H9 (cell line): Measurements from ENCODE around the gene COA7. TPM values are rescaled to one million over a fixed set of nuclear protein-coding genes. Genes with fewer than 3 reads are reported as not detected.

Source experiments
- DNase-seq: peaks from one replicate; pipeline ENCODE4 v3.0.0-alpha.2; 2017
- H2AFZ ChIP-seq: one replicate; pipeline ENCODE4 v1.6.1; 2013; ENCODE audit warnings: mild to moderate bottlenecking, low read length, control low read depth, moderate library complexity
- H2AK5ac ChIP-seq: 2 replicates; pipeline ENCODE4 v1.6.1; 2013; ENCODE audit warnings: low read length, control low read depth, mixed read lengths; ENCODE audit not compliant: insufficient read length
- H2BK120ac ChIP-seq: one replicate; pipeline ENCODE4 v1.6.1; 2013; ENCODE audit warnings: low read depth, mild to moderate bottlenecking, low read length, control low read depth, inconsistent platforms; ENCODE audit not compliant: poor library complexity, severe bottlenecking
- H2BK12ac ChIP-seq: 2 replicates; pipeline ENCODE4 v1.6.1; 2013; ENCODE audit warnings: low read length, control low read depth, mixed read lengths, low read depth; ENCODE audit not compliant: insufficient read length
- H2BK15ac ChIP-seq: 2 replicates; pipeline ENCODE4 v1.6.1; 2013; ENCODE audit warnings: low read depth, low read length, control low read depth
- H2BK20ac ChIP-seq: one replicate; pipeline ENCODE4 v1.6.1; 2013; ENCODE audit warnings: low read depth, mild to moderate bottlenecking, low read length, control low read depth, inconsistent platforms; ENCODE audit not compliant: poor library complexity, severe bottlenecking
- H2BK5ac ChIP-seq: 2 replicates; pipeline ENCODE4 v1.6.1; 2013; ENCODE audit warnings: low read length, control low read depth, mixed read lengths; ENCODE audit not compliant: insufficient read length
- H3K14ac ChIP-seq: 2 replicates; pipeline ENCODE4 v1.6.1; 2013; ENCODE audit warnings: low read length, control low read depth; ENCODE audit not compliant: insufficient read depth
- H3K18ac ChIP-seq: 2 replicates; pipeline ENCODE4 v1.6.1; 2013; ENCODE audit warnings: low read depth, mild to moderate bottlenecking, mixed read lengths, low read length, control low read depth; ENCODE audit not compliant: insufficient read length
- H3K23ac ChIP-seq: 2 replicates; pipeline ENCODE4 v1.6.1; 2013; ENCODE audit warnings: low read length, control low read depth, mixed read lengths, low read depth; ENCODE audit not compliant: insufficient read length
- H3K23me2 ChIP-seq: 2 replicates; pipeline ENCODE4 v1.6.1; 2013; ENCODE audit warnings: low read depth, mild to moderate bottlenecking, mixed read lengths, low read length, control low read depth; ENCODE audit not compliant: insufficient read length, poor library complexity, severe bottlenecking
- H3K27ac ChIP-seq: 2 replicates; pipeline ENCODE4 v1.5.1; 2013; ENCODE audit warnings: low read length, control low read depth, mixed read lengths, low read depth; ENCODE audit not compliant: insufficient read length
- H3K27me3 ChIP-seq: 2 replicates; pipeline ENCODE4 v1.6.1; 2013; ENCODE audit warnings: low read length, control low read depth, inconsistent platforms; ENCODE audit not compliant: insufficient read depth
- H3K4ac ChIP-seq: 2 replicates; pipeline ENCODE4 v1.6.1; 2013; ENCODE audit warnings: low read depth, mild to moderate bottlenecking, control low read depth, inconsistent platforms, low read length, moderate library complexity
- H3K4me1 ChIP-seq: 2 replicates; pipeline ENCODE4 v1.6.1; 2013; ENCODE audit warnings: low read length, control low read depth, inconsistent platforms; ENCODE audit not compliant: insufficient read depth
- H3K4me2 ChIP-seq: 2 replicates; pipeline ENCODE4 v1.6.1; 2013; ENCODE audit warnings: low read length, control low read depth, mixed read lengths; ENCODE audit not compliant: insufficient read length, insufficient read depth
- H3K56ac ChIP-seq: 2 replicates; pipeline ENCODE4 v1.6.1; 2013; ENCODE audit warnings: low read depth, mild to moderate bottlenecking, mixed read lengths, low read length, control low read depth; ENCODE audit not compliant: insufficient read length
- H3K79me1 ChIP-seq: 2 replicates; pipeline ENCODE4 v1.6.1; 2013; ENCODE audit warnings: low read depth, mild to moderate bottlenecking, moderate library complexity, low read length, control low read depth, inconsistent platforms; ENCODE audit not compliant: insufficient read depth, poor library complexity, severe bottlenecking
- H3K79me2 ChIP-seq: 2 replicates; pipeline ENCODE4 v1.6.1; 2013; ENCODE audit warnings: low read length, control low read depth, inconsistent platforms; ENCODE audit not compliant: insufficient read depth
- H3K9ac ChIP-seq: 2 replicates; pipeline ENCODE4 v1.6.1; 2013; ENCODE audit warnings: low read length, control low read depth, mixed read lengths; ENCODE audit not compliant: insufficient read length; ENCODE audit errors: extremely low read depth
- H3K9me3 ChIP-seq: one replicate; pipeline ENCODE4 v1.6.1; 2013; ENCODE audit warnings: low read depth, low read length, inconsistent platforms; ENCODE audit not compliant: control insufficient read depth
- H3T11ph ChIP-seq: one replicate; pipeline ENCODE4 v1.6.1; 2013; ENCODE audit warnings: mild to moderate bottlenecking, low read length, control low read depth, inconsistent platforms
- H4K20me1 ChIP-seq: one replicate; pipeline ENCODE4 v1.6.1; 2013; ENCODE audit not compliant: control insufficient read depth, insufficient read length, insufficient read depth
- H4K5ac ChIP-seq: 2 replicates; pipeline ENCODE4 v1.6.1; 2013; ENCODE audit warnings: low read depth, mild to moderate bottlenecking, mixed read lengths, low read length, control low read depth; ENCODE audit not compliant: insufficient read length
- H4K8ac ChIP-seq: replicated peaks from 2 replicates; pipeline ENCODE4 v1.6.1; 2013; ENCODE audit warnings: low read length, control low read depth, mixed read lengths, low read depth; ENCODE audit not compliant: insufficient read length
- H4K91ac ChIP-seq: 2 replicates; pipeline ENCODE4 v1.6.1; 2013; ENCODE audit warnings: low read depth, mild to moderate bottlenecking, moderate library complexity, mixed read lengths, low read length, control low read depth; ENCODE audit not compliant: insufficient read length
- H3K27ac Mint-ChIP-seq, 3 experiments: 2 replicates in 2 of 3; 3 replicates in 1 of 3; pipeline ENCODE4 v1.8.0; 2020 to 2021; ENCODE audit warnings: mixed read lengths in 3 of 3, mild to moderate bottlenecking in 1 of 3, moderate library complexity in 1 of 3
- H3K27me3 Mint-ChIP-seq: 2 replicates; pipeline ENCODE4 v1.8.0; 2021; ENCODE audit warnings: low read depth, mild to moderate bottlenecking, moderate library complexity, mixed read lengths
- H3K36me3 Mint-ChIP-seq, 3 experiments: 2 replicates in 2 of 3; 3 replicates in 1 of 3; pipeline ENCODE4 v1.8.0; 2020 to 2021; ENCODE audit warnings: low read depth in 3 of 3, mixed read lengths in 3 of 3; ENCODE audit not compliant: insufficient read depth in 1 of 3
- H3K4me1 Mint-ChIP-seq, 2 experiments: 2 replicates each; pipeline ENCODE4 v1.8.0; 2020; ENCODE audit warnings: mixed read lengths in 2 of 2
- H3K4me3 Mint-ChIP-seq, 2 experiments: 2 replicates in 1 of 2; 3 replicates in 1 of 2; pipeline ENCODE4 v1.8.0; 2020 to 2021; ENCODE audit warnings: mild to moderate bottlenecking in 2 of 2, mixed read lengths in 2 of 2, moderate library complexity in 1 of 2
- H3K9me3 Mint-ChIP-seq, 2 experiments: 2 replicates in 1 of 2; 3 replicates in 1 of 2; pipeline ENCODE4 v1.8.0; 2020; ENCODE audit warnings: mild to moderate bottlenecking in 2 of 2, mixed read lengths in 2 of 2, moderate library complexity in 1 of 2
- CTCF ChIP-seq: fragments of 200-600 bp; sonication (generic); conservative IDR thresholded peaks from 3 replicates; pipeline ENCODE4 v1.8.0; 2021; ENCODE audit warnings: antibody characterized with exemption, mild to moderate bottlenecking
- WGBS: extraction: QIAGEN DNeasy Blood & Tissue Kit; methylation state at CpG from one replicate; pipeline ENCODE4 v1.1.7; 2013; ENCODE audit warnings: missing lambda C conversion rate, low lambda C conversion rate, mixed read lengths; ENCODE audit not compliant: insufficient read length; ENCODE audit errors: extremely low coverage; 5-methylcytosine and 5-hydroxymethylcytosine counted together
- total RNA-seq: library from RNA; stranded (reverse); gene quantifications from 2 replicates; pipeline ENCODE4 v1.2.1, GENCODE V29; 2021

COA7 gene
- total RNA-seq, 1 experiment from 2014 or later: 69.1 TPM

GRCh38 chr1:52636721-52637695 lies 61.1 kb downstream of the COA7 start:
- H2AK5ac ChIP-seq: no peak overlapping the region
- H4K5ac ChIP-seq: no peak overlapping the region
- no peak overlapping the region for H4K91ac ChIP-seq
- H2BK12ac ChIP-seq: no peak overlapping the region
- H3K18ac ChIP-seq: no peak overlapping the region
- H3K9me3 ChIP-seq: no peaks in the 10 kb centered on the region
- H3K23ac ChIP-seq: no peak overlapping the region
- H2BK15ac ChIP-seq: no peak overlapping the region
- TF ChIP-seq CTCF: no peak
- H3K9me3 Mint-ChIP-seq: peaks cover 9% of the 10 kb centered on the region in 2 experiments
- no peaks in the 10 kb centered on the region for H3K79me1 ChIP-seq
- peaks cover 13 to 21% of the 10 kb centered on the region in 2 experiments for H3K4me1 Mint-ChIP-seq
- H4K20me1 ChIP-seq: no peaks in the 10 kb centered on the region
- H3K4ac ChIP-seq: no peak overlapping the region
- H3K4me1 ChIP-seq: no peaks in the 10 kb centered on the region; the same call in 1 of the 2 replicates
- H3K4me3 Mint-ChIP-seq: no peak overlapping the region
- no peak overlapping the region for H3K14ac ChIP-seq
- H2BK20ac ChIP-seq: no peak overlapping the region
- H3K36me3 Mint-ChIP-seq: peaks cover 0 to 8% (median 7%) of the 10 kb centered on the region in 3 experiments; a peak in 3 of 7 replicates
- no peak overlapping the region for H3K4me2 ChIP-seq
- H2AFZ ChIP-seq: no peak overlapping the region
- H3K27me3 Mint-ChIP-seq: peaks cover 68% of the 10 kb centered on the region
- H2BK120ac ChIP-seq: no peak overlapping the region
- H3K27ac ChIP-seq: no peak overlapping the region
- H3K9ac ChIP-seq: no peak overlapping the region
- H3K23me2 ChIP-seq: peaks cover 4% of the 10 kb centered on the region
- H3K79me2 ChIP-seq: no peaks in the 10 kb centered on the region
- no CpG with 5 or more reads among the region's 11 CpGs for WGBS
- no peak overlapping the region for H3T11ph ChIP-seq
- peaks cover 23% of the 10 kb centered on the region for H3K27me3 ChIP-seq
- no peak overlapping the region for H3K56ac ChIP-seq
- H2BK5ac ChIP-seq: no peak overlapping the region
- DNase-seq: no peak
- no peak overlapping the region for H3K27ac Mint-ChIP-seq
- no peak overlapping the region for H4K8ac ChIP-seq
